Measurements from ENCODE around the gene HOXA5. TPM values are rescaled to one million over a fixed set of nuclear protein-coding genes. Genes with fewer than 3 reads are reported as not detected.
A peak's percentile ranks its signal among the peaks of the same experiment; 100 is the strongest.

HOXA5 gene
- total RNA-seq, 4 donors from 2014 or later = 7.8 to 24.8 (median 14.7) TPM

DNA sequence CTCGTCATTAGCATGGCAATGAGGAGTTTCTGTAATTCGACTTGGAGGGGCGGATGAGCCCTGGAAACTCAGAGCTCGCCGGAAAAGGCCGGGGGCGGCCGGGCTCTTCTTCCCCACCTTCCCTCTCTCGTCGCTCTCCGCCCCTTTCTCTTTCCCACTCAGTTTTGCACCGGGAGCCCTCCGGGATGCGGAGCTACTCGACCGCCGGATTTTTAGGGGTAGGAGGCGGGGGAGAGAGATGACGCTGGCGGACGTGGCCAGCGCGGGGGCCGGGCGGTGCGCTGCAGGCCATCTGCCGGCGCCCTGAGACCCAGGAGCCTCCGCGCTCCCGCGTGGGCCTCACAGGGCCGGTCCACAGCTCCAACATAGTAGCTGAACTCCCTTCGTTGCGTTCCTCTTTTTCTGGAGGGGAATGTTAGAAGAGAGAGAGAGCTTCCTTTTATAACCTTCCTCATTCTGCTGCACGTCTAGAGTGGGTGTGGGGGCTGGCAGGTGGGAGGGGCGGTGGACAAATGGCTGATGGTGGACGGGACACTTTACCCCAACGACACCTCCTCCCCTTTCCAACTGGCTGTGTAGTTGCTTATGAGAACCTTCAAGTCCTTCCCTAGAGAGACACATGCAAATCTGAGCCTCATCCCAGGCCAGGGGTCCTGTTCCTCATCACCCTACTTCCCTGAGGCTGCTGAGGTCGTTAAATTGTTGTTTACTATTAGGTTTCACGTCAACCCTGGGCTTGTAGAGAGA lies 46.5 kb downstream of the HOXA5 start:
- 1% methylated on average over 28 of the region's 41 CpGs for WGBS
- Histone ChIP-seq H3K4me1 (peaks cover 26 to 54% (median 47%) of the 10 kb centered on the region in 4 donors), H3K36me3 (no peaks in the 10 kb centered on the region), H3K27ac (replicated peaks in 1 of 4) (peak overlapping the region; percentile 96 to 100 (median 99)), H3K4me3 (peak overlapping the region; percentile 79 to 100 (median 96)), H3K27me3 (peaks cover 0 to 8% (median 0%) of the 10 kb centered on the region in 4 donors), H3K9me3 (no peaks in the 10 kb centered on the region)
- intact Hi-C loops (cut with DNase I) = loop anchor here (2.0 to 5.0 kb wide), 4 partner anchors 38 to 1240 kb away; partner anchors contain the start of genes CBX3 and HNRNPA2B1
- peak; percentile 91 for DNase-seq (ENCODE audit: extremely low spot score)
- peak in 1 of 2 donors; percentile 78 for TF ChIP-seq POLR2AphosphoS5 (IDR thresholded peaks at IDR 0.05)
- no peak for TF ChIP-seq EP300 (IDR thresholded peaks at IDR 0.05)
- TF ChIP-seq POLR2A (IDR thresholded peaks at IDR 0.05; ENCODE audit: low read depth) = no peak
- TF ChIP-seq, protein P1, sequence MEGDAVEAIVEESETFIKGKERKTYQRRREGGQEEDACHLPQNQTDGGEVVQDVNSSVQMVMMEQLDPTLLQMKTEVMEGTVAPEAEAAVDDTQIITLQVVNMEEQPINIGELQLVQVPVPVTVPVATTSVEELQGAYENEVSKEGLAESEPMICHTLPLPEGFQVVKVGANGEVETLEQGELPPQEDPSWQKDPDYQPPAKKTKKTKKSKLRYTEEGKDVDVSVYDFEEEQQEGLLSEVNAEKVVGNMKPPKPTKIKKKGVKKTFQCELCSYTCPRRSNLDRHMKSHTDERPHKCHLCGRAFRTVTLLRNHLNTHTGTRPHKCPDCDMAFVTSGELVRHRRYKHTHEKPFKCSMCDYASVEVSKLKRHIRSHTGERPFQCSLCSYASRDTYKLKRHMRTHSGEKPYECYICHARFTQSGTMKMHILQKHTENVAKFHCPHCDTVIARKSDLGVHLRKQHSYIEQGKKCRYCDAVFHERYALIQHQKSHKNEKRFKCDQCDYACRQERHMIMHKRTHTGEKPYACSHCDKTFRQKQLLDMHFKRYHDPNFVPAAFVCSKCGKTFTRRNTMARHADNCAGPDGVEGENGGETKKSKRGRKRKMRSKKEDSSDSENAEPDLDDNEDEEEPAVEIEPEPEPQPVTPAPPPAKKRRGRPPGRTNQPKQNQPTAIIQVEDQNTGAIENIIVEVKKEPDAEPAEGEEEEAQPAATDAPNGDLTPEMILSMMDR (IDR thresholded peaks at IDR 0.05) = peak in 1 of 3 experiments; percentile 4

GRCh38 chr7:27095897-27096767 lies 47.3 kb downstream of the HOXA5 start, which contains the start of gene HOXA1:
Gene HOXA1 (minus strand): TSS chr7:27096000. CDS start chr7:27095912, 88 bp downstream.
- intact Hi-C loops (cut with DNase I) = loop anchor here (2.0 to 5.0 kb wide), 4 partner anchors 39 to 1239 kb away; partner anchors contain the start of genes CBX3 and HNRNPA2B1
- no peaks in the 10 kb centered on the region for H3K9me3 ChIP-seq
- peak within 1 kb of the TSS; percentile 96 to 100 (median 99) for H3K27ac ChIP-seq (replicated peaks in 1 of 4)
- H3K4me3 ChIP-seq = peak within 1 kb of the TSS; percentile 79 to 100 (median 96)
- peak; percentile 56 for TF ChIP-seq POLR2A (IDR thresholded peaks at IDR 0.05; ENCODE audit: low read depth)
- TF ChIP-seq EP300 (IDR thresholded peaks at IDR 0.05) = no peak
- TF ChIP-seq POLR2AphosphoS5 (IDR thresholded peaks at IDR 0.05) = peak in 1 of 2 donors; percentile 94
- H3K4me1 ChIP-seq = peaks cover 26 to 54% (median 45%) of the 10 kb centered on the region in 4 donors
- H3K36me3 ChIP-seq = no peaks in the 10 kb centered on the region
- peak; percentile 98 for DNase-seq (ENCODE audit: extremely low spot score)
- under 1% methylated on average over 37 of the region's 68 CpGs for WGBS
- H3K27me3 ChIP-seq = peaks cover 0 to 8% (median 0%) of the 10 kb centered on the region in 4 donors

DNA sequence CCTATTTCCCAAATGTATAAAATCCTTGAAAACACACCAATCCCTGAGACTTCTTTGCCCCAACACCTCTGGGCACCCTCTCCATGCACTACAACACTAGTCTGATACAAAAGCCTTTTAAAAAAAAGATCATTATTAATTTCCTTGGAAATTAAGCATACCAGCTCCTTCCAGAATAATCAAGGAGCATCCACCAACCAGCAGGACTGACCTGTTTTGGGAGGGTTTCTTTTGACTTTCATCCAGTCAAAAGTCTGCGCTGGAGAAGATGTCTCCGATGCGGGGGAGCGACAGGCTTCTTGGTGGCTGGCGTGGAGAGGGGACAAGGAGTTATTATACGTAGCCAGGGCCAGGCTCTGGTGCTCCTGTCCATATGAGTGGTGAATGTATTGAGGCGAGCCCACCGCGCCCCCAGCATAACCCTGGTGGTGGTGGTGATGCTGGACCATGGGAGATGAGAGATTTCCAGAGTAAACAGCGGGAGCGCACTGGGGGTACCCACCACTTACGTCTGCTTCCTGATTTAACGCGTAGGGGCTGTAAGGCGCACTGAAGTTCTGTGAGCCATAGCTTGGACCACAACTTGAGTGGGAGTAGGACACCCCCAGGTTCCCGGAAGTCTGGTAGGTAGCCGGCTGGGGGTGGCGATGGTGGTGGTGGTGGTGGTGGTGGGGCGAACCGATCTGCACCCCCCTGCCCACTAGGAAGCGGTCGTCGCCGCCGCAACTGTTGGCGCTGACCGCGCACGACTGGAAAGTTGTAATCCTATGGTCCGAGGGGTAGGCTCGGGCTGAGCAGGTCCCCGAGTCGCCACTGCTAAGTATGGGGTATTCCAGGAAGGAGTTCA lies 48.2 kb downstream of the HOXA5 start:
- Histone ChIP-seq H3K9me3 (no peaks in the 10 kb centered on the region), H3K4me3 (peak overlapping the region; percentile 79 to 100 (median 96)), H3K4me1 (peaks cover 21 to 45% (median 36%) of the 10 kb centered on the region in 4 donors), H3K27me3 (peaks cover 0 to 8% (median 0%) of the 10 kb centered on the region in 4 donors), H3K36me3 (no peaks in the 10 kb centered on the region), H3K27ac (replicated peaks in 1 of 4) (peak overlapping the region; percentile 96 to 100 (median 99))
- WGBS = 23% methylated on average over 30 of the region's 33 CpGs
- DNase-seq (ENCODE audit: extremely low spot score) = no peak
- intact Hi-C loops (cut with DNase I) = loop anchor here (5.0 kb wide), 3 partner anchors 238 to 1238 kb away; partner anchors contain the start of genes CBX3 and HNRNPA2B1
- TF ChIP-seq, protein P1 (IDR thresholded peaks at IDR 0.05) = no peak

GRCh38 chr7:27094304-27095049 lies 49.0 kb downstream of the HOXA5 start:
- intact Hi-C loops (cut with DNase I) = loop anchor here (5.0 kb wide), 4 partner anchors 57 to 1237 kb away; partner anchors contain the start of genes CBX3 and HNRNPA2B1
- 78% methylated on average over 29 of the region's 29 CpGs for WGBS
- H3K4me1 ChIP-seq = peaks cover 14 to 37% (median 28%) of the 10 kb centered on the region in 4 donors
- H3K27ac ChIP-seq (replicated peaks in 1 of 4) = peak overlapping the region in 2 of 4 donors; percentile 96 to 99
- peaks cover 0 to 8% (median 0%) of the 10 kb centered on the region in 4 donors for H3K27me3 ChIP-seq
- DNase-seq (ENCODE audit: extremely low spot score) = no peak
- no peaks in the 10 kb centered on the region for H3K36me3 ChIP-seq
- no peak overlapping the region for H3K4me3 ChIP-seq
- TF ChIP-seq POLR2A (IDR thresholded peaks at IDR 0.05; ENCODE audit: low read depth) (no peak), POLR2AphosphoS5 (IDR thresholded peaks at IDR 0.05) (no peak), EP300 (IDR thresholded peaks at IDR 0.05) (no peak)
- TF ChIP-seq, protein P1 (IDR thresholded peaks at IDR 0.05) = no peak
- H3K9me3 ChIP-seq = no peaks in the 10 kb centered on the region

All from esophagus muscularis mucosa (tissue), 4 donors.